Activated B cell treated with CpG ODN at 0.5 μM for 24 hours (primary cell): ENCODE data around the gene ARHGAP24. TPM values are rescaled to one million over a fixed set of nuclear protein-coding genes. Genes with fewer than 3 reads are reported as not detected.

Experiments
- ATAC-seq: fragments of 200-7000 bp; cut with Tn5 transposase; one replicate; pipeline ENCODE4 v1.10.0; 2021; ENCODE audit warnings: low read depth, mild to moderate bottlenecking, moderate library complexity
- CTCF ChIA-PET: fragments of 350-600 bp; sonication (Branson Sonifier 250); formaldehyde crosslinking; loops from one replicate; lab custom pipeline; 2021; ENCODE audit warnings: antibody characterized with exemption; lab: Charles Lee
- POLR2A ChIA-PET: fragments of 350-600 bp; sonication (Branson Sonifier 250); formaldehyde crosslinking; loops from one replicate; lab custom pipeline; 2021; ENCODE audit warnings: antibody characterized with exemption; lab: Charles Lee
- DNase-seq: peaks from one replicate; pipeline ENCODE4 v3.0.0; 2022
- H3K27ac Mint-ChIP-seq: one replicate; pipeline ENCODE4 v1.8.0; 2020; ENCODE audit warnings: mixed read lengths
- H3K27me3 Mint-ChIP-seq: one replicate; pipeline ENCODE4 v1.8.0; 2021; ENCODE audit warnings: mixed read lengths
- H3K36me3 Mint-ChIP-seq: one replicate; pipeline ENCODE4 v1.8.0; 2021; ENCODE audit warnings: low read depth, mixed read lengths
- H3K4me1 Mint-ChIP-seq: one replicate; pipeline ENCODE4 v1.8.0; 2021; ENCODE audit warnings: mixed read lengths
- H3K4me3 Mint-ChIP-seq: one replicate; pipeline ENCODE4 v1.8.0; 2020; ENCODE audit warnings: mild to moderate bottlenecking, mixed read lengths
- H3K9me3 Mint-ChIP-seq: one replicate; pipeline ENCODE4 v1.8.0; 2020; ENCODE audit warnings: mixed read lengths
- intact Hi-C: fragments of 100-400 bp; cut with micrococcal nuclease; formaldehyde crosslinking; loops from one replicate; pipeline ENCODE4 v1.15.1; 2024
- total RNA-seq: library from RNA; stranded (reverse); gene quantifications from 2 replicates; pipeline ENCODE4 v1.2.3, GENCODE V29; 2022
- TF ChIP-seq, protein P1 (sequence below): fragments of 200-600 bp; IDR thresholded peaks from one replicate; pipeline ENCODE4 v1.8.0; 2022; ENCODE audit warnings: antibody characterized with exemption, mild to moderate bottlenecking

The ARHGAP24 gene
- total RNA-seq, 1 donor from 2014 or later, result 231 TPM

DNA sequence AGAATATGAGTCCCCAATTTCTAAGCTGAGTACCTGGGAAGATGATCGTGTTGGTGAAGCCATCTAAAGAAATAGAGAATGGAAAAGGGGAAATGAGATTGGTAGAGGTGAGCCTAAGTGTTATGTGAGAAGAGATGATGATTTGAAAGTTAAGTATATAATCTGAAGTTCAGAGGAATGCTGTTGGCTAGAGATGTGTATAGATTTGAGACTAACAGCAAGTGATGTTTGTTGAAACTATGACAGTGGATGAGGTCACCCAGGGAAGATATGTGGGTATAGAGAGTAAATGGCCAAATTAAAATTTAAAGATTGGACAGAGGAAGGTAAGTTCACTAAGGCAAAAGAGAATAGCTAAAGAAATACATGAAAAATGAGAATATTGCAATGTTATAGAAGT is 560.7 kb downstream of the ARHGAP24 start:
- no peak for DNase-seq
- TF ChIP-seq, protein P1, sequence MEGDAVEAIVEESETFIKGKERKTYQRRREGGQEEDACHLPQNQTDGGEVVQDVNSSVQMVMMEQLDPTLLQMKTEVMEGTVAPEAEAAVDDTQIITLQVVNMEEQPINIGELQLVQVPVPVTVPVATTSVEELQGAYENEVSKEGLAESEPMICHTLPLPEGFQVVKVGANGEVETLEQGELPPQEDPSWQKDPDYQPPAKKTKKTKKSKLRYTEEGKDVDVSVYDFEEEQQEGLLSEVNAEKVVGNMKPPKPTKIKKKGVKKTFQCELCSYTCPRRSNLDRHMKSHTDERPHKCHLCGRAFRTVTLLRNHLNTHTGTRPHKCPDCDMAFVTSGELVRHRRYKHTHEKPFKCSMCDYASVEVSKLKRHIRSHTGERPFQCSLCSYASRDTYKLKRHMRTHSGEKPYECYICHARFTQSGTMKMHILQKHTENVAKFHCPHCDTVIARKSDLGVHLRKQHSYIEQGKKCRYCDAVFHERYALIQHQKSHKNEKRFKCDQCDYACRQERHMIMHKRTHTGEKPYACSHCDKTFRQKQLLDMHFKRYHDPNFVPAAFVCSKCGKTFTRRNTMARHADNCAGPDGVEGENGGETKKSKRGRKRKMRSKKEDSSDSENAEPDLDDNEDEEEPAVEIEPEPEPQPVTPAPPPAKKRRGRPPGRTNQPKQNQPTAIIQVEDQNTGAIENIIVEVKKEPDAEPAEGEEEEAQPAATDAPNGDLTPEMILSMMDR, result no peak
- no peaks in the 10 kb centered on the region for H3K36me3 Mint-ChIP-seq
- H3K27ac Mint-ChIP-seq, result no peak overlapping the region
- H3K4me1 Mint-ChIP-seq, result no peaks in the 10 kb centered on the region
- POLR2A ChIA-PET, result no interaction called here
- no peak for ATAC-seq
- H3K27me3 Mint-ChIP-seq, result peaks cover 21% of the 10 kb centered on the region
- intact Hi-C loops, result no loop called here
- H3K9me3 Mint-ChIP-seq, result no peaks in the 10 kb centered on the region
- CTCF ChIA-PET, result no interaction called here
- no peak overlapping the region for H3K4me3 Mint-ChIP-seq

DNA sequence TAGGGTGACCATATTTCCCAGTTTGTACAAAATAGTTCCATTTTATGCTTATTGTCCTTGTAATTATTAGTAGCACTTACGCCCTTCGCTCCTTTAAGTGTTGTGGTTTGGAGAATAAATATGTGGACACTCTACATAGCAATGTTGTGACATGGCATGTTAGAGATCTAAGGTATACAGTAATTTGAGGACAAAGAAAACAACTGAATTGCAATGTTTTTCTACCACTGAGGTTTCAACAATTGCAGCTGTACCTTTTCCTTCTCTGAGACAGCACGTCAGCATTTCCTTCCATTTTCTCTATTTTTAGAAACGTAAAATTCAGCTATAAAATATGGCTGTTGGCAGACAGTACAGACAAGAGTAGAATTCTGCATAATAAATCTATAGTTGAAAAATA is 561.8 kb downstream of the ARHGAP24 start:
- no peak for DNase-seq
- POLR2A ChIA-PET, result no interaction called here
- intact Hi-C loops, result no loop called here
- Mint-ChIP-seq H3K27ac (no peak overlapping the region), H3K27me3 (peaks cover 15% of the 10 kb centered on the region), H3K4me3 (no peak overlapping the region), H3K36me3 (no peaks in the 10 kb centered on the region), H3K9me3 (no peaks in the 10 kb centered on the region), H3K4me1 (no peaks in the 10 kb centered on the region)
- TF ChIP-seq, protein P1, result no peak
- ATAC-seq, result no peak
- CTCF ChIA-PET, result interaction anchor here (0.9 kb wide), 1 partner anchor 952 kb away, joined by 3 read pairs; no protein-coding TSS in a partner anchor

DNA sequence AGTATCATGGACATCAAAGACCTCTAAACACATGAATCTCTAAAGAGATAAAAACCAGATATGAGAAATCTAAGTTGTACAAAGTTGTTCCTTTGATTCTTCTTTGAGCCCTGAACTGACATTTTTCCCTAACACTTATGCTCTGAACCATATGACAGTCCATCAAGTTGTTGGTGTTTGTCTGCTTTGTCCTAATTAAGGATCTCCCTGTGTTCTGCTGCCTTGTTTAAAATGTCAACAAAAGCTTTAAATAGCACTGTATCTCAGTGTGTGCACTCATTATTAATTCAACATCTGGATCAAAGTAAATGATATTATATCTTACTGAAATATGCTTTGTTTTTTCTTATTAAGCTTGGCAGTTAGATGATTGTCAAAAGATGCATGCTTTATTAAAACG is 563.1 kb downstream of the ARHGAP24 start:
- Mint-ChIP-seq H3K4me1 (no peaks in the 10 kb centered on the region), H3K27me3 (peaks cover 10% of the 10 kb centered on the region), H3K36me3 (no peaks in the 10 kb centered on the region), H3K27ac (no peak overlapping the region), H3K9me3 (no peaks in the 10 kb centered on the region), H3K4me3 (no peak overlapping the region)
- CTCF ChIA-PET, result interaction anchor here (0.6 to 1.4 kb wide), 2 partner anchors 336 to 953 kb away, joined by 3 to 4 read pairs; no protein-coding TSS in a partner anchor
- DNase-seq, result no peak
- intact Hi-C loops, result no loop called here
- ATAC-seq, result no peak
- TF ChIP-seq, protein P1, result no peak
- POLR2A ChIA-PET, result no interaction called here

DNA sequence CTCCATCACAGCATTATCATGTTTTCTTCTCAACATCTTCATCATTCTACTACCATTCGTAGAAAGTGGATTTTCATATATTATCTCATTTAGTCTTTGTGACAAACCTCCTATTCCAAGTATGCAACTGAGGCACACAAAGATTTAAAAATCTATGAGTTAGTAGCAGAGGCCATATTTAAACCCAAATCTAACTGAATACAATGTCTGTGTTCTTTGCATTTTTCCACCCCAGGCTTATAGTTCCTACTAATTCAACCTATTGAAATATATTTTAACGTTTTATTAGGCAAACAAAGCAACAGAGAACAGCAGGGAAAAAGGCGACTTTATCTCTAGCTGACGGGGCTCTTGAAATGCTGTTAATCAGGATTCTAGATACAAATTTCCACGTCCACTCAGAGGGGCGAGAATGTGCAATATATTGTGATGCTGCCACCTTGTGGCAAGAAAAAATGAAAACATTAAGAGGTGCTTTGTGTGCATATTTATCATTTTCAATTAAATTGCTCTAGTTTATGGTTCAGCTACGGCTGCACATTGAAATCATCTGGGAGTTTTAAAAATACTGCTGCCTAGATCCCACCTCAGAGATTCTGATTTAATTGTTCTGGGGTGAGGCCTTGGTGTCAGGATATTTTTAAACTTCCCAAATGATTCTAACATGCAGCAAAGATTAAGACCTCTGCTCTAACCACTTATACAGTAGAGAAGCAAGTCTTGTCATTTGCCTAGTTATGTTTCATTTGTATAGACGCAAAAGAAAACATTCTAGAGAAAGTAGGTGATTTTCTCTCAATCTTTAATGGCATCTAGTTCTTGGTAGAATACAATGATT is 569.0 kb downstream of the ARHGAP24 start:
- Mint-ChIP-seq H3K27ac (no peak overlapping the region), H3K9me3 (no peaks in the 10 kb centered on the region), H3K36me3 (no peaks in the 10 kb centered on the region), H3K27me3 (peaks cover 2% of the 10 kb centered on the region), H3K4me3 (no peak overlapping the region), H3K4me1 (no peaks in the 10 kb centered on the region)
- TF ChIP-seq, protein P1, result peak; percentile 43
- intact Hi-C loops, result loop anchor here (1.0 to 10.0 kb wide), 8 partner anchors 75 to 1293 kb away; partner anchors contain the start of gene C4orf36
- ChIA-PET POLR2A (no interaction called here), CTCF (interaction anchor here (0.6 to 7.5 kb wide), 9 partner anchors 75 to 966 kb away, joined by 3 to 106 read pairs (median 3); no protein-coding TSS in a partner anchor)
- ATAC-seq, result no peak
- DNase-seq, result no peak

DNA sequence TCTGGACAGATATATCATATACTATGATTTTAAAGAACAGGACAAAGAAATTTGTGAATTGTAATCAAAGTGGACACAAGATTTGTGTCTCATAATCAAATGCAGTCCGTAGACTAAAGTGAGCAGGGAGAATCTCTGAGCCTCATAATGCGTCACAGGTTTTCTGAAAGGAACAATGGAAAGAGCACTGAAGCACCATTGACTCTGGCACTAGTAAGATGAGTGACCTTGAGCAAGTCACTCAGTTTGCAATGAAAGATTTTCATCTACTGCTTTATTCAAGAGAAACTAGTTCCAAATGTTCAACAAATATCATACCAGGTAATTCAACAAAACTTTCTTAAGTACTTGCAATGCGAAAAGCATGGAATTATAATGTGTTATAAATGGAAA is 569.6 kb downstream of the ARHGAP24 start:
- ChIA-PET POLR2A (no interaction called here), CTCF (interaction anchor here (0.6 to 7.5 kb wide), 9 partner anchors 10 to 1294 kb away, joined by 3 to 106 read pairs (median 4); no protein-coding TSS in a partner anchor)
- no peaks in the 10 kb centered on the region for H3K36me3 Mint-ChIP-seq
- TF ChIP-seq, protein P1, result no peak
- DNase-seq (no peak), ATAC-seq (no peak)
- no peaks in the 10 kb centered on the region for H3K4me1 Mint-ChIP-seq
- H3K27me3 Mint-ChIP-seq, result peaks cover 2% of the 10 kb centered on the region
- intact Hi-C loops, result loop anchor here (1.0 to 10.0 kb wide), 8 partner anchors 75 to 1294 kb away; partner anchors contain the start of gene C4orf36
- no peak overlapping the region for H3K27ac Mint-ChIP-seq
- H3K4me3 Mint-ChIP-seq, result no peak overlapping the region
- no peaks in the 10 kb centered on the region for H3K9me3 Mint-ChIP-seq
